ENCODE results near the gene APOA4. TPM values are rescaled to one million over a fixed set of nuclear protein-coding genes. Genes with fewer than 3 reads are reported as not detected.

Gene APOA4
- total RNA-seq, 1 experiment from 2014 or later, result not detected

DNA sequence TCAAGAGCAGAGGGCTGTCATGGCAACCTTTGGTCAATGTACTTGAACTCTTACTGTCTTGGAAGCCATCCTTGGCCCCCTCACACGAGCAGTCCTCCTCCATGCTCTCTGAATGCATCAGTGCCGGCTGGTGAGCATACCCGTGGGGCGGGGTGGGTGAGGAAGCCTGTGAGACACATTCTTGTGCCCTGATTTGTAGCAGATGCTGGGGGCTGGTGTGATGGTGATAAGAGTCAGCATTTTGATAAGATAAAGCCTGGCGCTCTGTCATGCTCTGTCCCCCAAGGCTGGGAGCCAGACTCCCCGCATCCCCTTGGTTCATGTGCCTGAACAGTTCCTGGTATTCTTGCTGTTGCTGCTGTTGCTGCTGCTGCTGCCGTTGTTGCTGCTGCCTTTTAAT is 34.8 kb upstream of the APOA4 start:
- H3K9me3 ChIP-seq (replicated peaks), result no peaks in the 10 kb centered on the region
- no peak overlapping the region for H3K27ac ChIP-seq
- no peak overlapping the region for H3K4me3 ChIP-seq
- H3K27me3 ChIP-seq (replicated peaks), result no peaks in the 10 kb centered on the region
- no peak for DNase-seq (ENCODE audit: low read depth in 1 of 2, low spot score in 2 of 2)
- peaks cover 30% of the 10 kb centered on the region for H3K4me1 ChIP-seq (replicated peaks)
- H3K36me3 ChIP-seq, result peaks cover 15% of the 10 kb centered on the region

DNA sequence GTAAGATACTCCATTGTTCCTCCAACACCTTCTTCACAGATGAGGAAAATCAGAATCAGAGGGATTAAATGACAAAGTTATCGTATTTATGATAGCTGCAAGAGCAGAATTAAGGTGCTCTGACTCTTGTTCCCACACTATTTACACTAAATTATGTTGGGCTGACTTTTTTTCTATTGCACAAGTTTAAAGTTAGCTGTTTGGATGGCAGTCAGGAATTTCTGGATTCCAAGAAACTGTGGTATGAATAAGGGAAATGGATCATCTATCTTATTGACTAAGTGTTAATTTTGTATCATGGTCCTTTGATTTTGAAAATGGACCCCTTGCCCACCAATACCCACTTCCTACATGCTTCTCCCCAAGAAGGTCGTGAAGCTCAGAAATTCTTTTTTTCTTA is 34.2 kb upstream of the APOA4 start:
- DNase-seq (ENCODE audit: low read depth in 1 of 2, low spot score in 2 of 2), result no peak
- H3K4me1 ChIP-seq (replicated peaks), result peaks cover 36% of the 10 kb centered on the region
- no peaks in the 10 kb centered on the region for H3K27me3 ChIP-seq (replicated peaks)
- peaks cover 15% of the 10 kb centered on the region for H3K36me3 ChIP-seq
- H3K9me3 ChIP-seq (replicated peaks), result no peaks in the 10 kb centered on the region
- no peak overlapping the region for H3K4me3 ChIP-seq
- no peak overlapping the region for H3K27ac ChIP-seq

GRCh38 chr11:116856423-116856822 is 33.3 kb upstream of the APOA4 start:
- H3K4me3 ChIP-seq, result no peak overlapping the region
- no peak overlapping the region for H3K27ac ChIP-seq
- H3K27me3 ChIP-seq (replicated peaks), result no peaks in the 10 kb centered on the region
- no peaks in the 10 kb centered on the region for H3K9me3 ChIP-seq (replicated peaks)
- H3K36me3 ChIP-seq, result peaks cover 15% of the 10 kb centered on the region
- DNase-seq (ENCODE audit: low read depth in 1 of 2, low spot score in 2 of 2), result no peak
- peaks cover 31% of the 10 kb centered on the region for H3K4me1 ChIP-seq (replicated peaks)

DNA sequence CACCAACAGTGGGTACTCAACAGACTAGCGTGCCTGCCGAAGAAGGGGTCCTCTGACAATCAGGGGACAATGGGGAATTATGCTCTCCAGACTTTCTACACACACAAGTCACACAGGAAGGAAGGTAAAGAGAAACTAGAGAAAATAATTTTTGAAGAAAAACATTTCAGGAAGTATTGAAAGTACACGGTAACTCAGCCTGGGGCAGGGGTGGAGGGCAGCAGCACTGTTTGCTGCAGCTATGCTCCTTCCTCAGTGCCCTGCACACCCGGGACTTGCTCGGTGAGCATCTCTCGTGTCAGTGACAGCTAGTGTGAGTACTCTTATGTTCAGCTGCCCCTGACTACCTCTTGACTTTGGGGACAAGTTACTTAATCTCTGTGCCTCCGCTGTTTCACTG is 32.3 kb upstream of the APOA4 start:
- DNase-seq (ENCODE audit: low read depth in 1 of 2, low spot score in 2 of 2), result no peak
- H3K4me3 ChIP-seq, result no peak overlapping the region
- no peaks in the 10 kb centered on the region for H3K27me3 ChIP-seq (replicated peaks)
- no peaks in the 10 kb centered on the region for H3K9me3 ChIP-seq (replicated peaks)
- no peak overlapping the region for H3K27ac ChIP-seq
- H3K4me1 ChIP-seq (replicated peaks), result peaks cover 24% of the 10 kb centered on the region
- H3K36me3 ChIP-seq, result peaks cover 10% of the 10 kb centered on the region

DNA sequence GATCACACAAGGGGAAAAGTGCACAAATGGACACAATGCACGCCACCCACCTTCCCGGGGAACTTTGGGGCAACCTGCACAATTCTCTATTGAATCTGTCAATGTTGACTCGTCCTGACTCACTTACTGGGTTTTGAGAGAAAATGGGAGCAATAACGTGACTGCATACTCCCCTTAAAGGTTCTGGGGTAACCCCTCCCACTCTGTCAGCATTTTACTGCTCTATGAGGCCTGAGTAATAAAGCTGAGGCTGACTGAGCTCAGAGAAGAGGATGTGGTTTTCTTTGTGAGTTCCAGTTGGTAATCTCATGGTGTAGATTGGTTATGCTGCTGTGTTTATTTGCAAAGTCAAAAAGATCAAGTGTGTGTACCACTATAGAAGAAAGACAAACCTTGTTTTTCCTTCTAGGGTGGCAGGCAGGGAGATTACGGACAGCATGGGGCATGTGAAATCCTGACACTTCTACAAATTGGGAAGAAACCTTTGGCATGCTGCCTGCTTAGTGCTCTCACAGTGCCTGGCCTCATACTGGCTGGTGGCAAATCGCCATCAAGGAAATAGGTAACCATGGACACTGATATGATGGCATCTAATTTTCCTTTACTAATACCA is 30.5 kb upstream of the APOA4 start:
- Histone ChIP-seq H3K27me3 (replicated peaks) (no peaks in the 10 kb centered on the region), H3K27ac (peak overlapping the region; percentile 55), H3K4me1 (replicated peaks) (peaks cover 24% of the 10 kb centered on the region), H3K4me3 (no peak overlapping the region), H3K9me3 (replicated peaks) (no peaks in the 10 kb centered on the region), H3K36me3 (peaks cover 4% of the 10 kb centered on the region)
- peak; percentile 58 to 78 for DNase-seq (ENCODE audit: low read depth in 1 of 2, low spot score in 2 of 2)

DNA sequence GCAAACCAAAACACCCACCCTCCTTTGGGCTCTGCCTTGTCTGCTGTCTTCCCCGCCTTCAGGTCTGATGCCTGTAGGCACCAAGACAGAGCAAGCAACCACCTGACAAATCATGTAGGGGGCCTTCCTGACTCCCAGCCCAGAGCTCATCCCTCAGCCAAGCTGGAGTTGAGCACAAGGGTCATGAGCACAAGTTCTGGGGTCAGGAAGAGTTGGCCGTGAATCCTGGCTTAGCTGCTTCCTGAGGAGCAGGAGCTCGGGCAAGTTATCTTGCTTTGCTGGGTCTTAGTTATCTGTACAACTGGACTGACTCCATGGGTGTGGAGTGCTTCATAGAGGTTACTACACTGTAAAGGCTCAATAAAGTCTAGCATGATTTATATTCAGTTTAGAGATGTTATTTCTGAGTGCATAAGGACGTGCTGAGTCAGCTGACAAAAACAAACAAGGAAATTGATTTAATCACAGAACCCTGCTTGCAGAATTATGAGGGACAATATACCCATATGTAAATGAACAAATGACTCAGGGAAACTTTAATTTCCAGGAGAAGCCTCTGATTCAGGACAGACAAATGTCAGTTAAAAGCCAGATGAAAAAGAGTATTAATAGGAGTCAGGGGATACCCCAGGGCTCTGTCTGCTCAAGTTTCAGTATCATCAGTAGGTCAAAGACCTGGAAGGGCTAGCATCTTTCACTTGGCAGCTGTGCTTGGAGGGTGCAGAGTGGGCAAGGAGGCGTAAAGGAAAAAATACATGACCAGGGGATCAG is 29.3 kb upstream of the APOA4 start:
- no peak overlapping the region for H3K4me3 ChIP-seq
- H3K27ac ChIP-seq, result no peak overlapping the region; the same call in 1 of the 2 replicates
- no peaks in the 10 kb centered on the region for H3K9me3 ChIP-seq (replicated peaks)
- H3K36me3 ChIP-seq, result peaks cover 7% of the 10 kb centered on the region
- H3K4me1 ChIP-seq (replicated peaks), result peaks cover 24% of the 10 kb centered on the region
- H3K27me3 ChIP-seq (replicated peaks), result no peaks in the 10 kb centered on the region
- no peak for DNase-seq (ENCODE audit: low read depth in 1 of 2, low spot score in 2 of 2)

DNA sequence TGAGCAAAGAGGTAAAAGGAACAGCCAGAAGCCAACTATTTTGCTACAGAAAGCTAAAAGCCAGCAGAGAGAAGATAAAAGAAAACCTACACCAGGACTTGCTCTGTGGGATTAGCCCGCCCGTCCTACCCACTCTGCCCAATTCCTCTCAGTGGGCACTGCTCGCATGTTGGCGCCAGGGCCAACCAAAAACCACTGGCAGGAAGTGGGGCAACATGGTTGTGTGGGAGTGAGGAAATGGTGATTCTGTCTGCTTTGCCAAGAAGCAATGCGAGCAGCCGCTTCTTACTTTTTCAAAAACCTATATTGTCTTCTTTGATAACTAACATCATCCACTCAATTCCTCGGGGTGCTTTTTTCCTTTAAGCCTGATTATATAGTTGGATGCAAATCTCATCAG is 28.5 kb upstream of the APOA4 start:
- H3K4me1 ChIP-seq (replicated peaks), result peaks cover 24% of the 10 kb centered on the region
- H3K36me3 ChIP-seq, result peaks cover 8% of the 10 kb centered on the region; the same call in 1 of the 2 replicates
- no peaks in the 10 kb centered on the region for H3K9me3 ChIP-seq (replicated peaks)
- H3K27ac ChIP-seq, result no peak overlapping the region
- no peak for DNase-seq (ENCODE audit: low read depth in 1 of 2, low spot score in 2 of 2)
- no peak overlapping the region for H3K4me3 ChIP-seq
- no peaks in the 10 kb centered on the region for H3K27me3 ChIP-seq (replicated peaks)

DNA sequence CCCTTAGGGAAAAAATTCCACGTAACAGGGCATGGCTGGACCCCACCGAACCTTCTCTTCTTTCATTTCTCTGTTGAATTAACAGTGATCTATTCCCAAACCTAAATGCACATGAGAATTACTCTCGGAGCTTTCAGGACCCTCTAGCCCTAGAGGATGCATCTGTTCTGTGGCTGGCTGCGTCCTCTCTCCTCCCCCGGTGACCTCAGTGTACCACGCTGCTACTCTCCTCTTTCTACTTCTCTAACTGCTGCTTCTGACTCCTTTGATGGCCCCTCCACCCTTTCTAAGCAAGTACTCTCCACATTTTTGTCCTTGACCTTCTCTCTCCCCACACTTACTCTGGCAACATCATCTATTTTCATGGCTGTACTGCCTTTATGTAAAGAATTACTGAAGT is 26.4 kb upstream of the APOA4 start:
- H3K4me1 ChIP-seq (replicated peaks), result peaks cover 24% of the 10 kb centered on the region
- no peak overlapping the region for H3K4me3 ChIP-seq
- peaks cover 8% of the 10 kb centered on the region; the same call in 1 of the 2 replicates for H3K36me3 ChIP-seq
- H3K9me3 ChIP-seq (replicated peaks), result no peaks in the 10 kb centered on the region
- DNase-seq (ENCODE audit: low read depth in 1 of 2, low spot score in 2 of 2), result no peak
- no peak overlapping the region for H3K27ac ChIP-seq
- H3K27me3 ChIP-seq (replicated peaks), result no peaks in the 10 kb centered on the region

- Histone ChIP-seq H3K27ac (no peak overlapping the region), H3K27me3 (replicated peaks) (no peaks in the 10 kb centered on the region), H3K36me3 (peaks cover 8% of the 10 kb centered on the region; the same call in 1 of the 2 replicates), H3K9me3 (replicated peaks) (no peaks in the 10 kb centered on the region), H3K4me1 (replicated peaks) (peaks cover 20% of the 10 kb centered on the region), H3K4me3 (no peak overlapping the region)
- DNase-seq (ENCODE audit: low read depth in 1 of 2, low spot score in 2 of 2), result no peak
Measured at GRCh38 chr11:116849060-116849459, 26.0 kb upstream of the APOA4 start.

DNA sequence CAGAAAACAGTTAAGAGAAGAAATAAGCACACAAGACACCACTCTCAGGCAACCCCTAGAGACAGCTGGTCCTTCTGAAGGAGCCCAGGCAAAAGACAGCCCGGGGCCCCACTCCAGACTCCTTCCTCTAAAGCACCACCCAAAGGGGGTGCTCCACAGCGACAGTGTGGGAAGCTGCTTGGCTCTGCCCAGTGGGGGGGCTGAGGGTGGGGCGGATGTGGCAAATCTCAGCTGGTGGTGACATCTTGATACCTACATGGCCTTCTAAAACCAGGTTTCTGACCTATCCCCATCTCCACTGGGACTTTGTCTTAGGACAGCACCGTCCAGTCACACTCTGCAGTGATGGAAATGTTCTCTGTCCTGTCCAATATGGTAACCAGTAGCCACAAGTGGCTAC is 24.5 kb upstream of the APOA4 start:
- H3K4me1 ChIP-seq (replicated peaks), result peaks cover 6% of the 10 kb centered on the region
- DNase-seq (ENCODE audit: low read depth in 1 of 2, low spot score in 2 of 2), result no peak

DNA sequence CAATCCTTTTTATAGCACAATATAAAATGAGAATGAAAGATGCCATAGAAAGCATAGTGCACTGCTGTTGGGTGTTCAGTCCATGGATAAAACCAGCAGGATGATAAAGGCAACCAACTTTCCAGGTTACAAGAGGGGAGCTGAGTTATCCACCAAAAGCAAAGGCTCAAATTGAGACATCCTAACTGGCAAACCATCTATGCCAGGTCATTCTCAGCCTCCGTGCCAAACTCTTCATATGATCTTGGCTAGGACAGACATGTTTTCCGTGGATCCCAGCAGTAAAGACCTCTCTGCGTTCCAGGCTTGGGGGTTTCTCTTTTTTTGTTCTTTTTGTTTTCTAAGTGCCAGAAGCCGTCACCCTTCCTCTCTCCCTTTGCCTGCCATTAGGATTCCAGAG is 21.6 kb upstream of the APOA4 start:
- Histone ChIP-seq H3K4me1 (replicated peaks) (no peaks in the 10 kb centered on the region), H3K4me3 (no peak overlapping the region), H3K9me3 (replicated peaks) (no peaks in the 10 kb centered on the region), H3K27ac (no peak overlapping the region), H3K36me3 (peaks cover 8% of the 10 kb centered on the region; the same call in 1 of the 2 replicates), H3K27me3 (replicated peaks) (no peaks in the 10 kb centered on the region)
- no peak for DNase-seq (ENCODE audit: low read depth in 1 of 2, low spot score in 2 of 2)

More for the DNA sequence above, 24.5 kb upstream of the APOA4 start:
- H3K9me3 ChIP-seq (replicated peaks), result no peaks in the 10 kb centered on the region
- H3K27me3 ChIP-seq (replicated peaks), result no peaks in the 10 kb centered on the region
- peaks cover 8% of the 10 kb centered on the region; the same call in 1 of the 2 replicates for H3K36me3 ChIP-seq
- H3K4me3 ChIP-seq, result no peak overlapping the region
- no peak overlapping the region for H3K27ac ChIP-seq

DNA sequence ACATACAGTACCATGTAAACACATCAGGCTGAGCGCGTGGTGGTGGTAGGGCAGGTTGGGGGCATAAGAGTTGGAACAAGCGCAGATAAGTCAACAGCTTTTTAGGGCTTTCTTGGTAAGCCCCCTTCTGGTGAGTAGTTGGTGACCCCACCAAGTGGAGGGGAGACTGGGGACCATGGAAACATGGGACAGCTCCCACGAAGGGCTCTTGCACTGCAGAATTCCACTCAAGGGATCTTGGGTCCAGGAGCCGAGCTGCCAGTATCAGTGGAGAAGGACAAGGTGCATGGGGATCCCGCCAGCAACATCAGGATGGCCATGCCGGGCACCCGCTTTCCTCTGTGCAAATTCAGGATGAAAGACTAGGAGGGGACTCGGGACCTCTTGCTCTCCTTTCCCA is 20.6 kb upstream of the APOA4 start:
- Histone ChIP-seq H3K4me1 (replicated peaks) (no peaks in the 10 kb centered on the region), H3K9me3 (replicated peaks) (no peaks in the 10 kb centered on the region), H3K4me3 (no peak overlapping the region), H3K27ac (no peak overlapping the region), H3K36me3 (peaks cover 6% of the 10 kb centered on the region; the same call in 1 of the 2 replicates), H3K27me3 (replicated peaks) (no peaks in the 10 kb centered on the region)
- DNase-seq (ENCODE audit: low read depth in 1 of 2, low spot score in 2 of 2), result no peak

DNA sequence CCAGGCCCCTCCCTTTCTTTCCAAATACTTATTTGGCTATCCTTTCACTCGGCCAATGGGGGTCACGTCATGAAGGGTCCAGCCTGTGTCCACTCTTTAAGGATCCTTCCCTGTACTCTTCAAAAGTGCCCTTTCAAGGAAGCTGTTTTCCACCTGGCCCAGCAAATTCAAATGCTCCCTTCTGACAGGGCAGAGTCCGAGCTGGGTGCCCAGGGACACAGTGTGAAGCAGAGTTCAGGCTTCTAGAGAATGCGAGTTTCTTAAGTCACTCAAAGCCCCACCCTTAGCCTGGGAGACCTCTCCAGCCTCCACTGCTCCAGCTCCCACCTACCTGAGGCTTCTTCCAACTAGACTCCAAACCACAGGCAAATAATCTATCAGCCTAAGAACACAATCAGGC is 19.8 kb upstream of the APOA4 start:
- H3K4me3 ChIP-seq, result no peak overlapping the region
- peaks cover 3% of the 10 kb centered on the region; the same call in 1 of the 2 replicates for H3K36me3 ChIP-seq
- H3K4me1 ChIP-seq (replicated peaks), result no peaks in the 10 kb centered on the region
- DNase-seq (ENCODE audit: low read depth in 1 of 2, low spot score in 2 of 2), result no peak
- H3K27me3 ChIP-seq (replicated peaks), result no peaks in the 10 kb centered on the region
- H3K27ac ChIP-seq, result no peak overlapping the region
- H3K9me3 ChIP-seq (replicated peaks), result no peaks in the 10 kb centered on the region

GRCh38 chr11:116842117-116842516 is 19.0 kb upstream of the APOA4 start:
- Histone ChIP-seq H3K27me3 (replicated peaks) (no peaks in the 10 kb centered on the region), H3K27ac (no peak overlapping the region), H3K4me3 (no peak overlapping the region), H3K36me3 (peaks cover under 1% of the 10 kb centered on the region; the same call in 1 of the 2 replicates), H3K4me1 (replicated peaks) (no peaks in the 10 kb centered on the region), H3K9me3 (replicated peaks) (no peaks in the 10 kb centered on the region)
- no peak for DNase-seq (ENCODE audit: low read depth in 1 of 2, low spot score in 2 of 2)
